HG03025 (cell line): ENCODE data around the gene MCM9.
"Not testable (repeated sequence)": the region's sequence is repeated elsewhere in the genome, so short reads cannot be mapped to it uniquely, and the experiment has no call there.

Source experiments
- ATAC-seq: cut with Tn5 transposase; IDR thresholded peaks from one replicate; pipeline ENCODE4 v1.9.1; 2021; ENCODE audit warnings: mild to moderate bottlenecking, moderate library complexity; ENCODE audit not compliant: unreplicated experiment, low FRiP score

Gene MCM9

DNA sequence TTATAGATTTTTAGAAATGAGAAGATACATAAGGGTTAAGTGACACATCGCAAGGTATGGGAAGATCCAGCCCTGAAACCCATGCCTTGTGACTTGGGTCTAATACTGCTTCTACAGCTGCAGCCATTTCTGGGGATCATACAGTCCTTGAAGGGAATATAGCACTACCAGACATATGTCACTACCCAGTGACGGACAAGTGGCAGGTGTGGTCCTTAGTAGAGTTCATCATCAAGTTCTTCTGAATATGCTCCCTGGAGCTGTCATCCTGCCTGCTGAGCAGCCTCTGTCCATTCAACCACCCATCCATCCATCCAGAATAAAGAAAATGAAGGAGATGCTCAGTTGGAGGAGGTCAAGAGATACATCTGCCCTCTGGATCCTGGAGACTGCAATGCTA, 159.6 kb downstream of the MCM9 start:
- ATAC-seq = no peak

DNA sequence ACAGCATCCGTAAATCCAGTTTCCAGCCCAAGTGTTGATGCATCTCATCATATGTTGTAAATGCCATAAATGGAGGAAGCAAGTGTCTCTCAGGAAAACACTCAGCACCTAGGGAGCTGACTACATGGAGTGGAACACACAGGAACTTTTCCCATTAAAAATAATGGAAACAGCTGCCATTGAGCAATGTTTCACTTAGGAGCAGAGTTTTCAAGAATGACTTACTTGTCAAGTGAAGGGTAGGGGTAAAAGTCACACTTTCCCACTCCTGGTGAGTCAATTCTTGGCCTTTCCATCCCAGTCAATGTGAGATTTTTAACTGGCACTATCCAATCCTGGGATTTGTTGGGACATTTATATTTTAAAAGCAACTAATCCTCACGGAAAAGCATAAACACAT, 160.4 kb downstream of the MCM9 start:
- no peak for ATAC-seq

DNA sequence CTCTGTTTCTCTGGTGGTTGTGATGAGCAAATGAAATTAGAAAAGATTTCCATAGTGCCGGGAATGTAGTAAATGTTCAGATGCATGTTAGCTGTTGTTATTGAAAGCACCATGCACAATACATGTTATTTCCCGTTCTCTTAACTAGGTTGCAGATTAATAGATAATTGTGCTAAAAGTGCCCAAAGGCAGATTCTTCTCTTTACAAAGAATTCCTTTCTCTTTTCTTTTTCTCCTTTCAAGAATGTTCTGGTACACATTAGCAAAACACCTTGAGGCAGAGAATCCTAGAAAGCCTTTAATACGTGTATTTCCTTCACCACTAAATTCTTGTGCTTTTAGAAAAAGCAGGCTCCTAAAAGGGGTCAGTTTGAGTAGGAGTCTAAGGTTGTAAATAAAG, 162.1 kb downstream of the MCM9 start:
- no peak for ATAC-seq

DNA sequence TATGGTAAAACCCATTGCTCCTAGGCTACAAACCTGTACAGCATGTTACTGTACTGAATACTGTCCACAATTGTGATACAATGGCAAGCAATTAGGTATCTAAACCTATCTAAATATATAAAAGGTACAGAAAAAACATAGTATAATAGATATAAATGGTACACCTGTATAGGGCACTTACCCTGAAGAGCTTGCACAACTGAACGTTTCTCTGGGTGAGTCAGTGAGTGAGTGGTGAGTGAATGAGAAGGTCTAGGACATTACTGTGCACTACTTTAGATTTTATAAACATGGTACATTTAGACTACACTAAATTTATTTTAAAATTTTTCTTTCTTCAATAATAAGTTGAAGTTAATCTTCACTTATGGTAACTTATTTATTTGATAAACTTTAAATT, 163.7 kb downstream of the MCM9 start:
- ATAC-seq = no peak

DNA sequence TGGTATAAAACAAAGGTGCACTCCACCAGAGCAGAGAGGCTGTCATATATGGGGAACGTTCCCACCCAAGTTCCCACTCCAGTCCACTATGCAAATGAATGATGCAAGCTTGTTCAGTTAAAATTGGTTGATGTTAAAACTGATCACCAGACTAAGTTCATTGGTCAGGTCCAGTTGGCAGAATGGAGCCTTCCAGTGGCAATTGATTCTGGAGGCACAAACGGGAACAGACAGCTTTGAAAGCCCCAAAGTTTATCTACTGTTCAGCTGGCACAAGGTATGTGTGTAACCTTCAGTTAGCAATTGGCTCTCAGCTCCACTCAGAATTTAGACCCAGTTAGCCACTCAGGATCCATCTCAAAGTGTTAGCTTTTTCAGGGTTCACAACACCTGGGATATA, 164.1 kb downstream of the MCM9 start:
- ATAC-seq = no peak

DNA sequence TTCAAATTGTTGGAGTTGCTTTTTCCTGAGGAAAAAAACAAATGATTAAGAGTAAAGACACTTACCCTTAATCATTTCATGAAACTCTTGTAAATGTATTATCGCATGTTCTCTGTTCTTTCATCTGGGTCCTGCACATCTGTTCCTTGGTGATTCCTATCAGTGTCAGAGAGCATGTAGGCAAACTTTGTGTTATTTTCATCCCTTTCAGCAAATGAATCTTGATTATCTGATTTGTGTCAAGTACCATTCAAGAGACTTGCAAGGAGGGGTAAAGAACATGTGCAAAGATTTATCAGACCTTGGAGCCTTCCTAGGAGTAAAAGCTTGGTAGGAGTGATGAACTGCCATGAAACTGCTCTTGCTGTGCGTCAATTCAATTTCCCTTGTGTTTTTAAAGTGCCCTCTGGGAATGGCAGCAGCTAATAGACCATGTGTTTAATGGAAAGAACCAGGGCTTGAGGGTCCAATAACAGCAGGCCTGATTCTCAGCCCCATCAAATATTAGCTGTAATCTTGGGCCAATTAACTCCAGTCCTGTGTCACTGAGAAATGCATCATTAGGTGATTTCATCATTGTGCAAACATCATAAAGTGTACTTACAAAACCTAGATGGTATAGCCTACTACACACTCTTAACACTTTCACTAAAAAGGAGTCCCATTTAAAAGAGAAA, 164.7 kb downstream of the MCM9 start:
- no peak for ATAC-seq

DNA sequence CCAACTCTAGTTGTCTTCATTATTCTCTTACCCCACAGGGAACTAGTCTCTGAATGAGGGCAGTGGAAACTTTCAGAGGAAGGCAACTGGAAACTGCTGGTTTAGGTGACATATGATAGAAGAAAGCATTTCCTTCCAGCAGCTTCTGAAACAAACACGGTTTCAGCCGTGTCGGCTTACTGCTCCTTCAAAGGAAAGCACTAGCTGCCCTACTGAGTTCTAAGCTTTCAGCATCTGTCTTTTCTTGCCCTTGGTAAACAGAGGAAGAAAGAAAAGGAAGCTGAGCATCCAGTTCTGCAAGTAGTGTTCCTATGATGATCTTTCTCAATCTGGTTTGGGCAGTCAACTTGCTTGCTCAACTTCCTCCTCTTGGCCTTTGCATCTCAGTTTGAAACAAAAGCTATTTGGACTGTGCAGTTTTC, 166.0 kb downstream of the MCM9 start:
- no peak for ATAC-seq

DNA sequence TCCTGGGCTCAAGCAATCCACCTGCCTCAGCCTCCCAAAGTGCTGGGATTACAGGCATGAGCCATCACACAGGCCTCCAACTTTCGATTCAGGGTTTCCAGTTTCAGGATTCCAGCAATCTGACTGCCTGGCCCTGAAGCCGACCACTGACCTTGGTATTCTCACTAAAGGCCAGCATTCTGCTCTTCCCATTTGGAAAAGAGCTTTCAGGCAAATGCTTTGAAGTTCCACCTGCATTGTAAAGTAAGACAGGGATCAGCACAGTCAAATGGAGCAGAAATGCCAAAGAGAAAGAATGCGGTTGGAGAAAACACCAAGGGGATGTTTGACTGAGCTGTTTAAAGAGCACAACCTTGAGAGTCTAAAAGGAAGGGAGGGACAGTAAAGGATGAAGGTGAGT, 166.5 kb downstream of the MCM9 start:
- ATAC-seq = no peak

DNA sequence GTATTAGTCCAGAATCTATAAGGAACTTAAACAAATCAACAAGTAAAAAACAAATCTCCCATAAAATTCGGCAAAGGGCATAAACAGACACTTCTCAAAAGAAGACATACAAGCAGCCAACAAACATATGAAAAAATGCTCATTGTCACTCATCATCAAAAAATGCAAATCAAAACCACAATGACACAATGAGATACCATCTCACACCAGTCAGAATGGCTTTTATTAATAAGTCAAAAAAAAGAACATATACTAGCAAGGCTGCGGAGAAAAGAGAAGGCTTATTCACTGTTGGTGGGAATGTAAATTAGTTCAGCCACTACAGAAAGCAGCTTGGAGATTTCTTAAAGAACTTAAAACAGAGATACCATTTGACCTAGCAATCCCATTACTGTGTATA, 169.6 kb downstream of the MCM9 start:
- ATAC-seq = not testable (repeated sequence)

DNA sequence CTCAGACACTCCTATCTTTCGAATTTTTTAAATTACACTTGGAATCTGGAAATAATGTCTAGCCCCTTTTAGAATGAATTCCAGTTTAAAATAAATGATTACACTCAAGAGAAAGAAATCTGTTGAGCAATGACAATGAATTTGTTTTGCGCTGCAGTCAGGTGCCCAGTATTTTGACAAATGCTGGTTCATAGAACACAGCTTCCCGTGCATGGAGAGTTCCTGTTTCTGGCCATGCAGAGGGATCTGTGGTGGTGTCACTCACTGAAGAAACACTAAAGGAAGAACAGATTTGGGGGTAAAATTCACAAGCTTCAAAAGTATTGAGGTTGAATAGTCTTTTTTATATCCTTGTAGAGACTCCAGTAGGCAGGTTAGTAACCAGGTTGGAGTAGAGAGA, 170.2 kb downstream of the MCM9 start:
- ATAC-seq = no peak
